ENCODE measurements around the gene ETFA.

The ETFA gene

DNA sequence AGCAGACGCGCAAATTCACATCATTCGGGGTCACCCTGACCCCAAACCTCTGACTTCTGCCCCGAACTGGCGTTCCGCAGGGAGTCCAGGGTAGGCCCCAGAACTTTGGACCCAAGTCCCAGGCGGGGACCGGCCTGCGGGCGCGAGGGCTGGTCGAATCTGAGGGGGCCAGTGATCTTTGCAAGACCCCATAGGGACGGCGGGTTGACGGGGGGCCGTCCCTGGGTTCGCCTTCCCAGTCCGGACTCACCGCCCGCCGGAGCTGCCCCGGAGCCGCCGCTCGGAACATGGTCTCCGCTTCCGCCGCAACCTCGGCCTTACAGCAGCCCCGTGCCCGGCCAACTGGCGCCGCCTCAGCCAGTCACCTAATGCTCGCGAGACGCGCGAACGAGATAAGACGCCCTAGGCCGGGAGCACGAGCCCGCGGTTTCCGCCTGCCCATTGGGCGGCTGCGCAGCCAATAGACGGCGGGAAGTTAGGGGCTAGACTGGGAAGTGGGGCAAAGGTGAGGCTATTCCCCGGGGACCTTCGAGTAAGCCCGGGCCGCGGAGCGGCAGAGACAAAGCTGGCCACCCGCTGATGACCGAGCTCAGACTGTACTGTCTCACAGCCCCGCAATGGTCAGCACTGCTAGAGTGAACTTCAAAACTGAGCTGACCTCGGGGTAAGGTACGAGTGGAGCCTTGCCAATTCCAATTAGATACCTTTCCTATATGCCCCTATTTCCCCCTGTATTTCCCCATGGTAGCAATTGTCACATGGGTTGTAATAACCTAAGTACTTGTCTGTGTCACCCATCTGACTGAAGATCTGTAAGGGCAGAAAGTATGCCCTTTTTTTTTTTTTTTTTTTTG lies at the start of gene ETFA:
Gene ETFA (minus strand): TSS at position 370 of the 854 bp plus-strand sequence. CDS start 81 bp downstream, at position 289.
- Histone ChIP-seq H3K27ac (ENCODE audit: low read depth, low read length, poor library complexity, severe bottlenecking) (peak within 1 kb of the TSS; percentile 56), H3F3A (ENCODE audit: insufficient read depth, low read length) (no peaks in the 10 kb centered on the region), H3K9me3 (ENCODE audit: low read length) (no peaks in the 10 kb centered on the region), H3K4me3 (ENCODE audit: low read depth, low read length, poor library complexity, severe bottlenecking) (peak within 1 kb of the TSS; percentile 95), H3K9ac (ENCODE audit: low read length) (peak within 1 kb of the TSS; percentile 96), H3K4me1 (ENCODE audit: insufficient read depth, low read length, severe bottlenecking) (peaks cover 30% of the 10 kb centered on the region), H3K36me3 (ENCODE audit: insufficient read depth, low read length) (peaks cover 13% of the 10 kb centered on the region), H3K4me2 (ENCODE audit: low read length) (peak within 1 kb of the TSS; percentile 89), H3K9me2 (ENCODE audit: low read depth, low read length) (no peaks in the 10 kb centered on the region), H4K20me1 (ENCODE audit: insufficient read depth, low read length) (no peaks in the 10 kb centered on the region), H3K79me2 (ENCODE audit: insufficient read depth, low read length) (peaks cover 47% of the 10 kb centered on the region), H3K27me3 (ENCODE audit: insufficient read depth, low read length) (no peaks in the 10 kb centered on the region), H2AFZ (ENCODE audit: low read length) (peak within 1 kb of the TSS; percentile 72; the same call in 1 of the 2 replicates)
- TF ChIP-seq EZH2 (IDR thresholded peaks at IDR 0.05; ENCODE audit: borderline replicate concordance, low read length): no peak
- TF ChIP-seq, protein P1, sequence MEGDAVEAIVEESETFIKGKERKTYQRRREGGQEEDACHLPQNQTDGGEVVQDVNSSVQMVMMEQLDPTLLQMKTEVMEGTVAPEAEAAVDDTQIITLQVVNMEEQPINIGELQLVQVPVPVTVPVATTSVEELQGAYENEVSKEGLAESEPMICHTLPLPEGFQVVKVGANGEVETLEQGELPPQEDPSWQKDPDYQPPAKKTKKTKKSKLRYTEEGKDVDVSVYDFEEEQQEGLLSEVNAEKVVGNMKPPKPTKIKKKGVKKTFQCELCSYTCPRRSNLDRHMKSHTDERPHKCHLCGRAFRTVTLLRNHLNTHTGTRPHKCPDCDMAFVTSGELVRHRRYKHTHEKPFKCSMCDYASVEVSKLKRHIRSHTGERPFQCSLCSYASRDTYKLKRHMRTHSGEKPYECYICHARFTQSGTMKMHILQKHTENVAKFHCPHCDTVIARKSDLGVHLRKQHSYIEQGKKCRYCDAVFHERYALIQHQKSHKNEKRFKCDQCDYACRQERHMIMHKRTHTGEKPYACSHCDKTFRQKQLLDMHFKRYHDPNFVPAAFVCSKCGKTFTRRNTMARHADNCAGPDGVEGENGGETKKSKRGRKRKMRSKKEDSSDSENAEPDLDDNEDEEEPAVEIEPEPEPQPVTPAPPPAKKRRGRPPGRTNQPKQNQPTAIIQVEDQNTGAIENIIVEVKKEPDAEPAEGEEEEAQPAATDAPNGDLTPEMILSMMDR (IDR thresholded peaks at IDR 0.05; ENCODE audit: low read length): no peak

DNA sequence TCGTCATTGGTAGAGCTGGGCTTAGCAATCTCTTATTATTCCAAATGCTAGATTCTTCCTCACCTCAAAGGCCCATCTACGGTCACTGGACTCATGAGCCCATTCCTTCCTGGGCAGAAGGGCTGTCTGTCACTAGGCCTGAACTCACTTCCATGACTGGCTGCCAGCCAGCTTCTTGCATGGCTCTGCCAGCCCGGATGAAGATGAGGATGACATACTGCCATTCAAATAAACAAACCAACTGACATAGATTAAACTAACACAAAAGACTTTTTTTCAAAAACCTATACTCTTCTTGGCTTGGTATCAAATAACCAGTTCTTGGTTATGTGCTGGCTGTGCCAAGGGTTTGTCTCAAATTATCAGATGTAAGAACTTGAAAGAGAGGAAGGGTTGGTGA lies 49.1 kb upstream of the ETFA start:
- Histone ChIP-seq H3K4me3 (ENCODE audit: low read depth, low read length, poor library complexity, severe bottlenecking) (no peak overlapping the region), H3K36me3 (ENCODE audit: insufficient read depth, low read length) (no peaks in the 10 kb centered on the region), H3K27me3 (ENCODE audit: insufficient read depth, low read length) (no peaks in the 10 kb centered on the region), H2AFZ (ENCODE audit: low read length) (no peak overlapping the region), H3K79me2 (ENCODE audit: insufficient read depth, low read length) (no peaks in the 10 kb centered on the region), H3K27ac (ENCODE audit: low read depth, low read length, poor library complexity, severe bottlenecking) (no peak overlapping the region), H3K4me2 (ENCODE audit: low read length) (no peak overlapping the region), H3F3A (ENCODE audit: insufficient read depth, low read length) (no peaks in the 10 kb centered on the region), H3K9ac (ENCODE audit: low read length) (no peak overlapping the region), H3K9me2 (ENCODE audit: low read depth, low read length) (no peaks in the 10 kb centered on the region), H3K4me1 (ENCODE audit: insufficient read depth, low read length, severe bottlenecking) (no peaks in the 10 kb centered on the region), H4K20me1 (ENCODE audit: insufficient read depth, low read length) (no peaks in the 10 kb centered on the region), H3K9me3 (ENCODE audit: low read length) (no peaks in the 10 kb centered on the region)
- TF ChIP-seq EZH2 (IDR thresholded peaks at IDR 0.05; ENCODE audit: borderline replicate concordance, low read length): no peak
- TF ChIP-seq, protein P1 (IDR thresholded peaks at IDR 0.05; ENCODE audit: low read length): no peak

DNA sequence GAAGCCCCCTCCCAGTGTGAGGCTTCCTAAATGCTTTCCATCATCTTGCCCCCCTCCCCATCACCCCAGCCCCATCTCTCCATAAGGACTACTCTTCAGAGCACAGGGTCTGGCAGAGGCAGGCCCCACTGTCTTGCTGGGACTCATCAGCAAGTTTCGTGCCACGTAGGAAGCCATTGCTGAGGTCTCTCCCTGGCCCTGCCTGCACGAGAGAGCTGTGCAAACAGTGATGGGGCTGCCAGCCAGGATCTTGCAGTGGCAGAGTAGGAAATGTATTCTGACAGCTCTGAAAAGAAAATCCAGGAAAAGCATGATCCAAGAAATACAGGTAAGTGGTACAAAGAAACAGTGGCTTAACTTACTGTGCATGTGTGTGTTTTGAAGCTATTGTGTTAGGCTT lies 47.9 kb upstream of the ETFA start:
- H3K9me2 ChIP-seq (ENCODE audit: low read depth, low read length): no peaks in the 10 kb centered on the region
- no peaks in the 10 kb centered on the region for H3K79me2 ChIP-seq (ENCODE audit: insufficient read depth, low read length)
- no peaks in the 10 kb centered on the region for H3K27me3 ChIP-seq (ENCODE audit: insufficient read depth, low read length)
- H3K27ac ChIP-seq (ENCODE audit: low read depth, low read length, poor library complexity, severe bottlenecking): no peak overlapping the region
- H3K4me3 ChIP-seq (ENCODE audit: low read depth, low read length, poor library complexity, severe bottlenecking): no peak overlapping the region
- H2AFZ ChIP-seq (ENCODE audit: low read length): no peak overlapping the region
- H4K20me1 ChIP-seq (ENCODE audit: insufficient read depth, low read length): no peaks in the 10 kb centered on the region
- no peak for TF ChIP-seq EZH2 (IDR thresholded peaks at IDR 0.05; ENCODE audit: borderline replicate concordance, low read length)
- TF ChIP-seq, protein P1 (IDR thresholded peaks at IDR 0.05; ENCODE audit: low read length): no peak
- no peaks in the 10 kb centered on the region for H3K36me3 ChIP-seq (ENCODE audit: insufficient read depth, low read length)
- no peaks in the 10 kb centered on the region for H3K4me1 ChIP-seq (ENCODE audit: insufficient read depth, low read length, severe bottlenecking)
- H3F3A ChIP-seq (ENCODE audit: insufficient read depth, low read length): no peaks in the 10 kb centered on the region
- H3K9ac ChIP-seq (ENCODE audit: low read length): no peak overlapping the region
- no peak overlapping the region for H3K4me2 ChIP-seq (ENCODE audit: low read length)
- no peaks in the 10 kb centered on the region for H3K9me3 ChIP-seq (ENCODE audit: low read length)

All from OCI-LY1 (cell line).